ENCODE data around the gene VWCE. TPM values are rescaled to one million over a fixed set of nuclear protein-coding genes. Genes with fewer than 3 reads are reported as not detected.

Gene VWCE
- total RNA-seq, 1 donor from 2014 or later, result 0.26 TPM

DNA sequence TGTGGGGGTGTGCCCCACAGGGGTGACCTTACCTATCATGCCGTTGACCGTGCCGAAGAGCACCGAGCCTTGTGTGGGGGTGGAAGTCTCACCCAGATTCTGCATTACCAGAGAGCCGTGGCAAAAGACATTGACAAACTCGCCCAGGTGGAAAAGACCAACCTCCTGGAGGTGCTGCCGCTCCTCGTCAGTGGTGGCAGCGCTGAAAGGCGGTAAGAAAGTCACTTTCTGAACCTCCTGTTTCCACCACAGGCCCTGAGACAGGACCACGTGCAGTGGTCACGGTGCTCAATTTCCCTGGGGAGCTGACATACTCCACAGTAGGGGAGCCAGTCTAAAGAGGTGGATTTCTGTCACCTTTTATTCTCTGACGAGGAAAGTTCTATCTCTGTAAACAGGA, 7.4 kb upstream of the VWCE start:
- TF ChIP-seq, protein P1, sequence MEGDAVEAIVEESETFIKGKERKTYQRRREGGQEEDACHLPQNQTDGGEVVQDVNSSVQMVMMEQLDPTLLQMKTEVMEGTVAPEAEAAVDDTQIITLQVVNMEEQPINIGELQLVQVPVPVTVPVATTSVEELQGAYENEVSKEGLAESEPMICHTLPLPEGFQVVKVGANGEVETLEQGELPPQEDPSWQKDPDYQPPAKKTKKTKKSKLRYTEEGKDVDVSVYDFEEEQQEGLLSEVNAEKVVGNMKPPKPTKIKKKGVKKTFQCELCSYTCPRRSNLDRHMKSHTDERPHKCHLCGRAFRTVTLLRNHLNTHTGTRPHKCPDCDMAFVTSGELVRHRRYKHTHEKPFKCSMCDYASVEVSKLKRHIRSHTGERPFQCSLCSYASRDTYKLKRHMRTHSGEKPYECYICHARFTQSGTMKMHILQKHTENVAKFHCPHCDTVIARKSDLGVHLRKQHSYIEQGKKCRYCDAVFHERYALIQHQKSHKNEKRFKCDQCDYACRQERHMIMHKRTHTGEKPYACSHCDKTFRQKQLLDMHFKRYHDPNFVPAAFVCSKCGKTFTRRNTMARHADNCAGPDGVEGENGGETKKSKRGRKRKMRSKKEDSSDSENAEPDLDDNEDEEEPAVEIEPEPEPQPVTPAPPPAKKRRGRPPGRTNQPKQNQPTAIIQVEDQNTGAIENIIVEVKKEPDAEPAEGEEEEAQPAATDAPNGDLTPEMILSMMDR (IDR thresholded peaks at IDR 0.05; ENCODE audit: insufficient read depth, low read length, severe bottlenecking), result no peak
- Histone ChIP-seq H3K36me3 (ENCODE audit: control insufficient read depth, insufficient read depth, low read length) (peaks cover 30% of the 10 kb centered on the region), H3K27me3 (ENCODE audit: control insufficient read depth, insufficient read depth, low read length) (no peaks in the 10 kb centered on the region), H3K4me3 (ENCODE audit: low read depth, low read length) (no peak overlapping the region)
- DNase-seq (ENCODE audit: low read depth) (no peak), FAIRE-seq (no peak)

DNA sequence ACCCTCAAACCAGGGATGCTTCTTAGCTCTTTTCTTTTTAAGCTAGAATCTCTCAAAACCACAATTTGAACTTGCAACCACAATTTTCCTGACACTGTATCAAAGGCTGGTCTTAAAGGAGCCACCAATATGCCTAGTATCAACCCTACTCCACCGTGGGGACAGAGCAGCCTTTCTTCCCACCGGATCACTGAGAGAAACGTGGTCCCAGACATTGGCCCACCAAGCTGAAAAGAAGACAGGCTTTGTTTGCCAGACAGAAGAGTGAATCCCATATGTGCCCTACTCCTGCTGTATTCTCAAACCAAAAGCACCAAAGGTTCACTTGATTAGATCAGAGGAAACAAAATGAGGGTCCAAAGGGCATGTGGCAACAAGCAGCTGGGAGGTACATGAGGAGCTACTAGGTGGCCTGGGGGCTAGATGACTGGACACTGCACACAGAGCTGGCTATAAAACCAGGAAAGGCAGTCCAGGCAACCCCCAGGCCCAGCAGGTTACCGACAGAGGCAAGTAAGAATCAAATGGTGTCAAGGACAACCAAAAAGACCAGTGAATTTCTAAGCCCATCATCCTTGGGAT, 3.6 kb upstream of the VWCE start:
- Histone ChIP-seq H3K4me3 (ENCODE audit: low read depth, low read length) (no peak overlapping the region), H3K36me3 (ENCODE audit: control insufficient read depth, insufficient read depth, low read length) (peaks cover 17% of the 10 kb centered on the region), H3K27me3 (ENCODE audit: control insufficient read depth, insufficient read depth, low read length) (no peaks in the 10 kb centered on the region)
- DNase-seq (ENCODE audit: low read depth) (no peak), FAIRE-seq (no peak)
- TF ChIP-seq, protein P1 (IDR thresholded peaks at IDR 0.05; ENCODE audit: insufficient read depth, low read length, severe bottlenecking), result no peak

DNA sequence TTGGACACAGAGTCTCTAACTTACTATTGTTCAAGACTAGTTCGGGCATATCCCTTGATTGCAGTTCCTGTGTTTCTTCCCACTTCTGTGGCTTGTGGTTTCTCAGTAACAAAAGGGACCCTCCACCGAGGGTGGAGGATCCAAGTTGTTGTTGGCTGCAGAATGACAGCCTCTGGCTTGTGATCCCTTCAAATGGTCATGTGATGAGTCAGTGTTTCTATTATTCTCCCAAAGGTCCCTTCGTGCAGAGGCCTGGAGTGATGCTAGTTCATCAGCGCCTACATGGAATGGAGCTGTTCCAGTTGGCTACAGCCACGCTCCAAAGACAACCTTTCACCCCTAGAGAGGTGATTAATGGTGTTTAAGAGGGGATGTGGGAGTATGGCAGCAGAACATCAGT, 2.6 kb upstream of the VWCE start:
- TF ChIP-seq, protein P1 (IDR thresholded peaks at IDR 0.05; ENCODE audit: insufficient read depth, low read length, severe bottlenecking), result no peak
- Histone ChIP-seq H3K36me3 (ENCODE audit: control insufficient read depth, insufficient read depth, low read length) (peaks cover 17% of the 10 kb centered on the region), H3K27me3 (ENCODE audit: control insufficient read depth, insufficient read depth, low read length) (no peaks in the 10 kb centered on the region), H3K4me3 (ENCODE audit: low read depth, low read length) (no peak overlapping the region)
- FAIRE-seq (no peak), DNase-seq (ENCODE audit: low read depth) (peak; percentile 94)

DNA sequence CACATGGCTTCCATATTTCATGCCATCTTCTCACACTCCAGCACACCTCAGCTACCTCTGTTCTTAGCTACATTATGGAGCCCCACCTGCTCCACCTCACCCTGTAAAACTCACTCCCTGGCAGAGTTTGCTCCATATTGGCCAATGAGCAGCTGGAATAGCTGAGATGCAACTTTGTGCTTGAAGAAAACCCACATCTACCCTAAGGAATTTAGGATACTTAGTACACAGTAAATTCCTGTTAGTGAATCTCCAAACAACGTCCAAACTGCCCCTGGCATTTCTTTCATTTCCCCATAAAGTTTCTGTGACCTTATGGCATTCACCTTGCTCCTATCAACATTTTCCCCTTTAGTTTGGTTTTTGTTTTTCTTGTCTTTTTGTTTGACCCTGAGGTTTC, 2.2 kb upstream of the VWCE start:
- Histone ChIP-seq H3K36me3 (ENCODE audit: control insufficient read depth, insufficient read depth, low read length) (peaks cover 13% of the 10 kb centered on the region), H3K4me3 (ENCODE audit: low read depth, low read length) (no peak overlapping the region), H3K27me3 (ENCODE audit: control insufficient read depth, insufficient read depth, low read length) (peaks cover 2% of the 10 kb centered on the region)
- TF ChIP-seq, protein P1 (IDR thresholded peaks at IDR 0.05; ENCODE audit: insufficient read depth, low read length, severe bottlenecking), result no peak
- FAIRE-seq (no peak), DNase-seq (ENCODE audit: low read depth) (peak; percentile 55)

DNA sequence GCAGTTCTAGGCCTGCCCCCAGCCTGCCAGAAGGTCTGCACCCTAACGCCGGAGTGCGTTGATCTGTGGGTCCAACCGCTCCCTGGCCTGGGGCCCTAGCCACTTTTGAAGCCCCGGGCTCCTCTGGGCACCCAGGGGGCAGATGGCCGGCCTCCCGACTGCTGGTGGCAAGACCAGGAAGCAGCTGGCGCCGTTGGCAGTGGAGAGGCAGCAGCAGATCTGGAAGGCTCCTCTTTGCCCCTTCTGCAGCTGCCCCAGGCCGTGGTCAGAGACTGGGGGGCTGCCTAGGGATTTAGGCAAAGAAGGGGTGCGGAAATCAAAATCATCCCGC, 445 bp upstream of the VWCE start:
- no peak for FAIRE-seq
- Histone ChIP-seq H3K27me3 (ENCODE audit: control insufficient read depth, insufficient read depth, low read length) (peaks cover 2% of the 10 kb centered on the region), H3K36me3 (ENCODE audit: control insufficient read depth, insufficient read depth, low read length) (peaks cover 7% of the 10 kb centered on the region), H3K4me3 (ENCODE audit: low read depth, low read length) (peak overlapping the region; percentile 54)
- DNase-seq (ENCODE audit: low read depth), result no peak
- TF ChIP-seq, protein P1 (IDR thresholded peaks at IDR 0.05; ENCODE audit: insufficient read depth, low read length, severe bottlenecking), result no peak

Data from bronchial epithelial cell (primary cell).